ENCODE results near the gene SEMA3F.

Gene SEMA3F

DNA sequence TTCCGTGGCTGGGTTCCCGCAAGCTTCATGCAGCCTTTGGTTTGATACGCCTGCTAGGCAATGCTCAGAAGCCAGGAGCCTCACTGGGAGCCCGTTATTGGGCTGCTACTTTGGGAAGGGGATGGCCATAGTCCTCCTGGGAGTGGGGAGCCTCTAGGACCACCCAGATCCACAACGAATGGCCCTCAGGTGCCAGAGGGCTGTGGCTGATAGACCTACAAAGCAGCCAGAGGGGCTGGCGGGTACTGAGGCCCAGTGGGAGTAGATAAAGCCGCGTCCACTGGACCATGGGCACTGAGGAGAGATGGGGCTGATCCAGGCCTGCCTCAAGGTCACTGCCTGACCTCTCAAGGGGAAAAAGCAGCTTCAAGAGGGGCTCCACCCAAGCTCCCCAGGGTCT lies 37.0 kb downstream of the SEMA3F start:
- no peak for DNase-seq (ENCODE audit: low read depth in 3 of 3, low spot score in 1 of 3)

- peak; percentile 44 to 88 (median 69) for DNase-seq (ENCODE audit: low read depth in 3 of 3, low spot score in 1 of 3)
Observed at GRCh38 chr3:50192689-50193141, 37.6 kb downstream of the SEMA3F start.

DNA sequence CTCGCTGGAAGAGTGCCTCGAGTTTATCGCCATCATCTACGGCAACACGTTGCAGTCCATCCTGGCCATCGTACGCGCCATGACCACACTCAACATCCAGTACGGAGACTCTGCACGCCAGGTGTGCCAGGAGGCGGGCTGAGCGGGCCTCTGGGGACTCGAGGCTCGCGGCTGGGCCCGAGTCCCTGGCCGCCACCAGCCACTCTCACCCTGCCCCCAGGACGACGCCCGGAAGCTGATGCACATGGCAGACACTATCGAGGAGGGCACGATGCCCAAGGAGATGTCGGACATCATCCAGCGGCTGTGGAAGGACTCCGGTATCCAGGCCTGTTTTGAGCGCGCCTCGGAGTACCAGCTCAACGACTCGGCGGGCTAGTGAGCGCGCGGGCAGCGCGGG lies 38.2 kb downstream of the SEMA3F start:
- no peak for DNase-seq (ENCODE audit: low read depth in 3 of 3, low spot score in 1 of 3)

DNA sequence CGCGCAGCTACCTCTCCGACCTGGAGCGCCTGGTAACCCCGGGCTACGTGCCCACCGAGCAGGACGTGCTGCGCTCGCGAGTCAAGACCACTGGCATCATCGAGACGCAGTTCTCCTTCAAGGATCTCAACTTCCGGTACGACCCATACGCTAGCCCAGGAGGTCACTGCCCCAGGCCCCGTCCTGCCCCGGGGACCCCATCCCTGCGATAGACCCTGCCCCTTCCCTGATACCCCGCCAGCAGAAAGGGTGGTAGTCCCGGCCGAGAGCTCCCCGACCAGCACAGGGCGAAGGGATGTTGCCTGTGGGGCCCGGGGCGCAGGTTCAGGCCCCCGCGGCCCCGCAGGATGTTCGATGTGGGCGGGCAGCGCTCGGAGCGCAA lies 38.6 kb downstream of the SEMA3F start:
- no peak for DNase-seq (ENCODE audit: low read depth in 3 of 3, low spot score in 1 of 3)

- DNase-seq (ENCODE audit: low read depth in 3 of 3, low spot score in 1 of 3): peak; percentile 57 to 80 (median 79)
Observed at GRCh38 chr3:50194128-50194902, 39.2 kb downstream of the SEMA3F start.

DNA sequence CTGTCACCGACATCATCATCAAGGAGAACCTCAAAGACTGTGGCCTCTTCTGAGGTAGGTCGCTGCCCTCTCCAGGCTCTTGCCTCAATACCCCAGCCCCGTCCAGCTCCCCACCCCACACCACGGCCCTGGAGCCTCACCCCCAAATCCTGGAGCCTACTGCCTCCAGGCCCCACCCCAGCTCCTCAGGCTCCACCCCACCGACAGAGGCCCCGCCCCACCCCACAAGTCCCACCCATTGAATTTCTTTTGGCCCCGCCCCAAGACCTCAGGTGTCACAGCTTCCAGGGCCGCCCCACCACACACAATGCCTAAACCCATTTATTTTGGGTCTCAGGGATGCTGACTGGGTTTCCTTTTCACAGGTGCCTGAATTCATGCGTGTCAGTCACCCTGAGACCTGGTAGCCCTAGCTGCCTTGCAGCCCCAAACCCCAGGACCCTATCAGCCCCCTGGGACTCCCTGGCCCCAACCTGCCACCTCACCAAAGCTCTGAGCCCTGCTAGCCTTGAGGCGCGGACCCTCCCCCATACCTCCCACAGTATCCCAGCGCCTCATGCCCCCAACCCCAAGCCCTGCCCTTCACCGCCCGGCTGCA lies 39.9 kb downstream of the SEMA3F start:
- no peak for DNase-seq (ENCODE audit: low read depth in 3 of 3, low spot score in 1 of 3)

DNA sequence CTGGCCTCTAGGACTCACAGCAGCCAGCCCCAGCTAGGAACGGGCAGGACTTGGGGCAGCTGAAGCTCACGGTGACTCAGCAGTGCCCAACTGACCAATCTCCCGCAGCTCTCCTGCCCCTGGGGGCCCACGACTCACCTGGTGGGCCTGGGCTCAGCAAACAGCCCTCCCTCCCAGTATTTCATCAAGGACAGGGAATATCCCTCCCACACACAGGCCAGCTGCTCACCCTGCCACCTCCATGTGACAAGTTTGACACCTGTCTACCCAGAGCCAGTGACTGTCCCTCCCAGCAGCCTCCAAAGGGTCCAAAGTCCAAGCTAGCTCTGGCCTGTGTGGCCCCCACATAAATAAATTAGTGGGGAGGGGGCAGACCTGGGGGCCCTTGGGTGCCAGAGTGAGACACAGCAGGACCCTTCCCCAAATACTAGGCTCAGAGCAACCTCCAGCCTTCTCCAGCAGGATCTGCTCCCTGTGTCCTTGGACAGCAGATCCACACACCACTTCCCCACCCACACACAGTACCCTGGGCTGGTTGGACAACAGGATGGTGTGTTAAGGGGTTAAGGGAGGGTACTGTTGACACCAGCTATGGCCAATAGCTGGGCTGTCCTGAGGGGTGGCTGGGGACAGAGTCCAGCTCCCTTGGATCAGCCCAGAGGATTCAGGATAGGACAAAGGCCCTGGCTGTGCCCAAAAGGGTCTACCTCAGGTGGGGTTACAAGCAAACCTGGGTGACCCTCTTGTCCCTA lies 40.6 kb downstream of the SEMA3F start:
- DNase-seq (ENCODE audit: low read depth in 3 of 3, low spot score in 1 of 3): no peak

DNA sequence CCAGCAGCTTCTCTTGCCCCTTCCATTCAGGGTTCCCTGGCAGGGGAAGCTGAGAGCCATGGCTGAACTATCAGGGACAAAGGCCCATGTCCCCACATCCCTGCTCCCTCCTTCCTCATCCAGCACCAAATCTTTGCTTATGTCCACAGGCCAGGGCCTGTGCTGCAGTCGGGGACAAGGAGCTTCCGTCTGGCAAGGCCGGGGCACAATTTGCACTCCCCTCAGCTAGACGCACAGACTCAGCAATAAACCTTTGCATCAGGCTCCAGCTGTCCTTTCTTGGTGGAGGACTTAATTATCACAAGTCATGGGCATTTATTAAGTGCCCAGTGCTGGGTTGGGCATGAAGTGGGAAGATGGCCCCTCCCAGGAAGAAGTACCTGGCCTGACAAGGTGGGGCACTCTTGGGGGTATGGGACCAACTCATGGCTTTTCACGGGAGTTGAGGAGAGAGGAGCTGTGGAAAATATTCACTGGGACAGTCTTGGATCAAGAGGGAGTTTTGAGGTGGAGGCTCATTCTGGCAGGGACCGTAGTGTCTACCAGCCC lies 41.2 kb downstream of the SEMA3F start:
- no peak for DNase-seq (ENCODE audit: low read depth in 3 of 3, low spot score in 1 of 3)

GRCh38 chr3:50201573-50202315 lies 46.6 kb downstream of the SEMA3F start:
- no peak for DNase-seq (ENCODE audit: low read depth in 3 of 3, low spot score in 1 of 3)

DNA sequence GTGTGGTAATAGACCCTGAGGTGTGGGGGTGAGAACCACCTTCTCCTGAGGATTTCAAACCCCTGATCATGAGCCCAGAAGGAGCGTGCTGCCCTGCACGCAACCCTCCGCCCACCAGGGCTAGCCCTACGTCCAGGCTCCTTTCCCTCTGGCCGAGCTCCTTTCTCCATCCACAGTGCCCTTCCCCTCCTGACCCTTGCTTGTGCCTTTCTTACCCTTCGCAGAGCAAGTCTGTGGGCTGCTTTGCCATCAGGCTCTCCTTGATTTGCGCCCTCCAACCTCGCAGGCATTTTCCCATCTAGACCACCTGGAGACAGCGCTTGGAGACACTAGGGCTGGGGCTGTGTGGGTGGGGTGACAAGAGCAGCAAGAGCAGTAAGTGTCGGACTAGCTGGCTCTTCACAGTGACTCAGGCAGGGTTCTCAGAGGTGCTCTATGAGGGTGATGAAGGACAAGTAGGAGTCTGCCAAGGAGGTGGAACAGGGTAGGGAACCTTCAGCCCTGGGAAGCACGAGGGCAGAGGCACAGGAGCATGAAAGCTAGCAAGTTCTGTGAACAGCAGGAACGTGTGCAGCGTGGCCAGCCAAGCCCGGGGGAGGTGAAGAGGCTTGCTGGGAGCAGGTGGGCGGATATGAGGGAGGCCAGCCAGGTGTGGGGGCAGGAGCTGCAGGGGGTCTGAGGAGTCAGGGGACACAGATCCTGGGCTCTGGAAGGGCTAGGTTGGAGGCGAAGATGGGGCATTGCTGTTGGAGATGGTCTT lies 47.4 kb downstream of the SEMA3F start:
- no peak for DNase-seq (ENCODE audit: low read depth in 3 of 3, low spot score in 1 of 3)

DNA sequence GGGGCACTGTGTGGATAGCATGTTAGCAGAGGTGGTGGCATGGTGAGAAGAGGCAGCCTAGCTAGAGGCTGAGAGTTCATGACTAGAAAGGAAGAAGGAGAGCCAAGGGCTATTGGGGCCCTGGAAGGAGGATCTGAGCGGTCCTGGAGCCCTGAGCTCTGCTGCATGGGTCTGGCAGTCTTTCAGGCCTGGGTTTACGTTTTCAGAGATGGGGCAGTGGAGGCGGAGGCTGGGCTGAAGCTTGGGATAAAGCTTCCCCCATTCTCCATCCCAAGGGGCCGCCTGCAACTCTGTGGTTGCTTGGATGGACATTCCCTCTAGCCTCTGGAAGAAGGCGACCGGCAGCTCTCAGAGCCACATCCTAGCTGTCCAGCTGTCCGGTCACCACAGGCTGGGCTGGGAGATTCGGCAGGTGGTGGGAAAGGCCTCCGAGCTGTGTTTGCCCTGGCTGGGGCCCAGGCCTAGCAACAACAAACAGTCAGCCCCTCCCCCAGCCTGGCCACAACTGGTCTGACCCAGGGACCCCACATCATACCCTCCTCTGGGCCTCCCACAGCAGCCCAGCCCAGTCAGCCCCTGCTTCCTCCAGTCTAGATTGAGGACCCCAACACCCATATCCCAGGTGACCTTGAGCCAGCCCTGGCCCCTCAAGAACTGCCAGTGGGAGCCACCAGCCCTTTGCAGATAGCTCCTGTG lies 48.1 kb downstream of the SEMA3F start:
- no peak for DNase-seq (ENCODE audit: low read depth in 3 of 3, low spot score in 1 of 3)

DNA sequence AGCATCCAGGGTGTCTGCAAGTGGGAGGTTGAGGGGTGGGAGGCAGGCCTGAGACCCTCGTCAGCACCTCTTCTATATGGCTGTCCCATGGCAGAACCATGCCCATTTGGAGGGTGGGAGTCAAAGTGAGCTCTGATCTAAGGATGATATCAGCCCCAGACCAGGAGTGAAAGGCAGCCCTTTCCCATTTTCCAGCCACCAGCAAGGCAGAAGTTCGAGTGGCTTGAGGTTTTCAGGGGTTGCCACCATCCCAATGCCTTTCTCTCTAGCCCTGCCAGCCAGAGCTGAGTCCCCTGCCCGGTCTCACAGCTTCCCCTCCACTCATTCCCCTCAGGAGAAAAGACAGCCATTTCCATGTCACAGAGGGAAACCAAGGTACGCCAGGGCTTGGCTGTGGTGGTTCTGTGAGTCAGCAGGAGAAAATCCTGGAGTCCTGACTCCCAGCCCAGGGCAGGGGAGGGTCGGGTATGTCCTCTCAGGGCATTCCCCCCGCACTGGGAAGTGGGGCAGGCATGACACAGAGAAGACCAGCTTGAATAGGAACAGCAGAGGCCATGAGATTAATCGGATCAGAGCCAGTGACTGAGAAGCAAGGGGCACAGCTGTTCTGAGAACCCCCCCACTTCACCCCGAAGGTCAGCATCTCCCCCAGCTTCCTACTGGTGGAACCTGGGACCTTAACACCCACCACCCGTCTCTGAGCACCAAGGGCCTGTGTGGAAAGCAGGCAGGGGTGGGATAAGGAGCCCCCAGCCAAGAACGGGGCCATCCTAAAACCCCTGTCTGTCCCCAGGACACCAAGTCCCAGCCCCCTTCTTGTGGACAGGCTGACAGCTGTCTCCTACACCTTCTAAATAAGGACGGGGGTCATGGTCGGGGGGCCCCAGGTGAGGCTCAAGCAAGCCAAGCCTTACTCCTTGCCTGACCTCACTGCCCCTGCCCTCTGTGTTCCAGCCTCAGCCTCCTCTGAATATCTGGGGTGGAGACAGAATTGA lies 49.0 kb downstream of the SEMA3F start:
- DNase-seq (ENCODE audit: low read depth in 3 of 3, low spot score in 1 of 3): no peak

DNA sequence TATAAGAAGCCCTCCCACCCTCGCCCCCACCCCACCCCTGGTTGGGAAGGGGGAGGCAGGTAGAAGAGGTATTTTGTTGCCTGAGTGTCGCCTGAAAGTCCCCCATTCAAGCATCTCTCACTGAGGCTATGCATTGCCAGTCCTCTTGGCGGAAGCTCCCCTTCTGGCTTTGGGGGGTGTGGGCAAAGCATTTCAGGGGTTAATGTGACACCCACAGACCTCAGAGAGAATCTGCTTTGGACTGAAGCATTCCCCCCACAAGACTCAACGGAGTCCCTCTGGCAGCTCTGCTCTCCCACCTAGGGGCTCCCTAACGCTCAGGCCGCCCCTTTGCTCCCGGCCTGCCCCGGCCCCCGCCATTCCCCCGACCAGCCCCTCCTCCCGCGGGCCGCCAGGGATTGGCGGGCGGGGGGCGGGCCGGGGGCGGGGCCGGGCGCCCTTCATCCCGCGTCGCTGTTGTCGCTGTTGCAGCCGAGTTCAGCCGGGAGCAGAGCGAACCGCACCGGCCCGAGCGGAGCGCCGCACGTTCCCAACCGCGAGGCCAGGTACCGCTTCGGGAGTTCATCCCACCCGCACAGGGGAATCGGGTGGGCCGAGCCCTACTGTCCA lies 49.8 kb downstream of the SEMA3F start, which contains the start of gene SLC38A3:
SLC38A3 (plus strand) TSS at position 468 of the 609 bp plus-strand sequence. CDS start 8,929 bp downstream, outside the sequence.
- DNase-seq (ENCODE audit: low read depth in 3 of 3, low spot score in 1 of 3): no peak

DNA sequence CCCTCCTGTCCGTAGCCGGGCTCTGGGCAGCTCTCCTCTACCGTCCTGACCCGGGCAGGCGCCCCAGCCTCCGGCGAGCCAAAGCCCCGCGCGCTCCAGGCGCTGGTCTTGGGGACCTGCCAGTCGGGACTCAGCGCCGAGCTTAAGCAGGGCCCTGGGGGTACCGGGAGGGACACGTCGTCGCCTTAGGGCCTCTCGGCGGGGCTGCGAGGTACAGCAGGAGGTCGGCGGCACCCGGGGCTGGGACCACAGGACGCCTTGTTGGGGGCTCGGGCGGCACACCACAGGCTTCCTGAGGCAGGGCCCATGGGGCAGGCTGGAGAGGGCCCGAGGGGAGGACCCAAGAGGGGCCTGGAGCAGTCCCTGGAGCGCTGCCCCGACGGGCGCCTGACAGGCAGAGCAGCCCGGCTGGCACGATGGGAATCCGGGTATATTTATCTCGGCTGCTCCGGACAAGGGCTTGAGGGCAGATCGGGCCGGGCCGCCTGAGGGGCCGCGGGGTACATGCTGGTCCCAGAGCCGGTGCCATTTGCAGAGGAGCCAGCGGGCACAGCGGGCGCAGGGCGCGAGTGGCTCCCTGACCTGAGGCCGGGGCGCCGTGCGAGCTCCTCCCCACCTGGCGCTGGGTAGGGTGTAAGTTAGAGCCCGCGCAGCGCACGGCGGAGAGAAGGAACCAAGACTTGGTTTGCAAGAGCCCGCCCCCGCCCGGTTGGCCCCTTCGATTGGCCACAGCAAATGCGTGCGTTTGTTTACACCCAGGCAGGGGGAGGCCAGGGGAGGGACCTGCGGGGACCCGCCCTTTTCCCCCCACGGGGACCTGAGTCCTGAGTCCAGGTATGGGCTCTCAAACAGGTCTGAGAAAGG lies 50.5 kb downstream of the SEMA3F start:
- DNase-seq (ENCODE audit: low read depth in 3 of 3, low spot score in 1 of 3): no peak

DNA sequence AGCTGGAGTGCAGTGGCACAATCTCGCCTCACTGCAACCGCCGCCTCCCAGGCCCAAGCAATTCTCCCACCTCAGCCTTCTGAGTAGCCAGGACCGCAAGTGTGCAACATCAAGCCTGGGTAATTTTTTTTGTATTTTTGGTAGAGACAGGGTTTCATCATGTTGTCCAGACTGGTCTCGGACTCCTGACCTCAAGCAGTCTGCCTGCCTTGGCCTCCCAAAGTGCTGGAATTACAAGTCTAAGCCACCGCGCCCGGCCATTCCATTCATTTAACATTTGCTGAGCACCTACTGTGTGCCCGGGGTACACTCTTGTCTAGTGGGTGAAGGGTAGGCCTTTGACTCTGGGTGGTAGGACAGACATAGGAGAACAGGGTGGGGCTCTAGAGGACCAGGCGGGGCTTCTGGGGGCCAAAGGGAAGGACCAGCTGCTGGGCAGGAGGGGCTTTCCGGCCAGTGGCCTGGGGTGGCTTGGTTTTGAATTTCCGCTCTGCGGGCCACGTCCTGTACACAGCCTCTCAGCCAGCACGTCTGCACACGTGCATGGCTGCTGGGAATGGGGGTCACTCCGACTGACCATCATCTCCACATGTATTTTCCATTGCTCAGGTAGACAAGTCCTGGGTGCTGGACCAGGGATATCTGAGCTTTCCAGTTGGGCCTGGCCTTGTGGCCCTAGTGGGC lies 52.4 kb downstream of the SEMA3F start:
- no peak for DNase-seq (ENCODE audit: low read depth in 3 of 3, low spot score in 1 of 3)

- no peak for DNase-seq (ENCODE audit: low read depth in 3 of 3, low spot score in 1 of 3)
Observed at GRCh38 chr3:50208677-50209344, 53.7 kb downstream of the SEMA3F start.
